HG03378 (cell line): ENCODE measurements around the gene KLF15.

Experiments used
- ATAC-seq: cut with Tn5 transposase; IDR thresholded peaks from one replicate; pipeline ENCODE4 v1.9.1; 2021; ENCODE audit warnings: mild to moderate bottlenecking, moderate library complexity; ENCODE audit not compliant: unreplicated experiment

The KLF15 gene

GRCh38 chr3:126326629-126327028 lies 30.6 kb downstream of the KLF15 start:
- no peak for ATAC-seq

GRCh38 chr3:126322181-126322967 lies 34.8 kb downstream of the KLF15 start:
- no peak for ATAC-seq

DNA sequence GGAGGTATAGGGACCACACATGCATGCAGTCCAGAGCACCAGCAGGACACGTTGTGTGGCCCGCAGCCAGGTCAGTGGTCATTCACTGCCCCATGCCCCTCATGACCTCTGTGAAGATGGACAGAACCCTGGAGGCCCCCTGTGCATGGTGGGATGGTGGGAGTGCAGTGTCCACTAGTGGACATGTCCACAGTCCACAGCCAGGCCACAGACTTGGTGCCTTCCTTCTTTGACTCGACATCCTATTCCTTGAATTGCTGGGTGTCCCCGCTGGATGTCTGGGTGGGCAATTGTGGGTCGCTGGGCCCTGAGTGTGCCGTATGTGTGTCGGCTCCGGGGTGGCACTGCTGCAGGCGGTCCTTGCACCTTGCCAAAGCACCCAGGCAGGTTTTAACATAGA lies 35.7 kb downstream of the KLF15 start:
- ATAC-seq, result no peak

- no peak for ATAC-seq
Observed at GRCh38 chr3:126320517-126321293, 36.5 kb downstream of the KLF15 start.

- no peak for ATAC-seq
Observed at GRCh38 chr3:126319701-126320295, 37.4 kb downstream of the KLF15 start.

GRCh38 chr3:126317029-126317996 lies 39.9 kb downstream of the KLF15 start:
- no peak for ATAC-seq

- ATAC-seq, result no peak
Observed at GRCh38 chr3:126316501-126316939, 40.7 kb downstream of the KLF15 start.

DNA sequence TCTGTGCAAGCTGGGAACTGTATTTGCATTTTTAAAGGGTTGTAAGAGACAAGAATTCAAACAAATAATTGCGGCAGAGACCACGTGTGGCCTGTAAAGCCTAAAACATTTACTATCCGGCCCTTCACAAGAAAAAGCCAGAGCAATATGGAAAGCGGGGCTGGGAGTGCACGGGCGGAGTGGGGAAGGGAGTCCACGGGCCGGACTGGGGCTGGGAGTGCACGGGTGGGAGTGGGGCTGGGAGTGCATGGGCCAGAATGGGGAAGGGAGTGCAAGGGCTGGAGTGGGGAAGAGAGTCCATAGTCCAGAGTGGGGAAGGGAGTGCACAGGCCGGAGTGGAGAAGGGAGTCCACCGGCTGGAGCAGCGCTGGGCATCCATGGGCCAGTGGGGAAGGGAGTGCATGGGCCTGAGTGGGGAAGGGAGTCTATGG lies 41.2 kb downstream of the KLF15 start:
- ATAC-seq, result no peak

DNA sequence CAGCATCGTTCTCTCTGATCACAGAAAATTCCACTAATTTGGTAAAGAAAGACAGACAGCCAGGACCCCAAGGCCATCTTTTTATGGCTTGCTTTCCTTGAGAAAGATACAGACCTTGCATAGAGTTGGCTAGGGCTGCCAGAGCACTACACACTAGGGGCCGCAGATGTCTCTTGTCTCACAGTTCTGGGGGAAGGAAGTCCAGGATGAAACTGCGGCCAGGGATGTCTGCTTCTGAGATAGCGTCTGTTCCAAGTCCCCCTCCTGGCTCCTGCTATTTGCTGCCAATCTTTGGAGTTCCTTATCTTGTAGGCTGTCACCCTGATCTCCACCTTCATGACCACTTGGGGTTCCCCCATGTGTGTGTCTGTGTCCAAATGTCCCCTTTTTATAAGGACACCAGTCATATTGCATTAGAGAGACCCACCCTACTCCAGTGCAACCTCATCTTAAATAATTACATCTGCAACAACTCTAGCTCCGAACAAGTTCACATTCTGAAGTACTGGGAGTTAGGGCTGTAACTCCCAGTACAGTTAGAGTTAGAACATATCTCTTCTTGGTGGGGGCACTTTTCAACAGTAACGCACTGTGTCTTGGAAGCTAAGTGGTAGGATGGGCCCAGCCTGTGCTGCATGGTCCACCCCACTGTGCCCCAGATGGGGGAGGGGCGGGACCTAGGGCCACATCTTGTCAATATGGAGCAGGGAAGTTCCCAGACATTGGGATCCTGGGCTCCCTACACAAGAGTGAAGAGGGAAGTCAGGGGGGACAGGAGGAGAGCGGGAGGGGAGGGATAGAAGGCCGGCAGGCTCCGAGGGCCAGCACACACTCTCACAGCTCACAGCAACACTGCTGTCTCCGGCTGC lies 42.2 kb downstream of the KLF15 start:
- ATAC-seq, result no peak

DNA sequence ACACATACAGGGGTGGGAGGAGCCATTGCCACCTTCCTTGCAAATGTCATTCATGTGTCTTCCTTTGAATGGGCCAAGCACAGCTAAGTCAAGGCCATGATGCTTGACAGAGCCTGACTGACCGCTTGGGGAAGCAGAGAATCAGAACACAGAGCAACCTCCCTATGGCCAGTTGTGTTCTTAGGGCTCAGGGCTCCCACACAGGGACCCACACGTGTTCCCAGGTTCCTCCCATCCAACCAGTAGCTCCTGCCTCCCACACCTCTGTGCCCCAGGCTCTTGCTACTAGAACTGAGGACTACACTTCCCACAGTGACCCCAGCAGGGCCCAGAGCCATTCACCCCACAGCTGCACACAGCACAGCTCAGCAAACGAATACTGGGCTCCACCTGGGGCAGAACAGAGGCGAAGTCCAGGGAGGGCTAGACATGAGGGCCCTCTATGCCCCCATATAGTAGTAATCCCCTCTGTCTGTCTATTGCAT lies 42.9 kb downstream of the KLF15 start:
- no peak for ATAC-seq

GRCh38 chr3:126313580-126314304 lies 43.5 kb downstream of the KLF15 start:
- ATAC-seq, result no peak

DNA sequence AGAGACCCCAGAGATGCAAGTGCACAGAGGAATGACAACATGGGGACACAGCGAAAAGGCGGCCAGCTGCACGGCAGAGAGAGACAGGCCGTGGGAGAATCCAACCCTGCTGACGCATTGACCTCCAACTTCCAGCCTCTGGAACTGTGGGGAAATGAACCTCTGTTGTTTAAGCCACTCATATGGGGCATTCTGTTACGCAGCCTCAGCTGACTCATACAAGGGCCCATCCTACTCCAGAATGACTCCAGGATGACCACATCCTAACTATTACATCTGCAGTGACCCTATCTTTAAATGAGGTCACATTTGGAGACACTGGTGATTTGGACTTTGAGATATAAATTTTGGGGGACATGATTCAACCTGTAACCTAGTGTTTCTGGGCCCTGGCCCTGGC lies 44.0 kb downstream of the KLF15 start:
- no peak for ATAC-seq

GRCh38 chr3:126312341-126312740 lies 44.9 kb downstream of the KLF15 start:
- ATAC-seq, result no peak

DNA sequence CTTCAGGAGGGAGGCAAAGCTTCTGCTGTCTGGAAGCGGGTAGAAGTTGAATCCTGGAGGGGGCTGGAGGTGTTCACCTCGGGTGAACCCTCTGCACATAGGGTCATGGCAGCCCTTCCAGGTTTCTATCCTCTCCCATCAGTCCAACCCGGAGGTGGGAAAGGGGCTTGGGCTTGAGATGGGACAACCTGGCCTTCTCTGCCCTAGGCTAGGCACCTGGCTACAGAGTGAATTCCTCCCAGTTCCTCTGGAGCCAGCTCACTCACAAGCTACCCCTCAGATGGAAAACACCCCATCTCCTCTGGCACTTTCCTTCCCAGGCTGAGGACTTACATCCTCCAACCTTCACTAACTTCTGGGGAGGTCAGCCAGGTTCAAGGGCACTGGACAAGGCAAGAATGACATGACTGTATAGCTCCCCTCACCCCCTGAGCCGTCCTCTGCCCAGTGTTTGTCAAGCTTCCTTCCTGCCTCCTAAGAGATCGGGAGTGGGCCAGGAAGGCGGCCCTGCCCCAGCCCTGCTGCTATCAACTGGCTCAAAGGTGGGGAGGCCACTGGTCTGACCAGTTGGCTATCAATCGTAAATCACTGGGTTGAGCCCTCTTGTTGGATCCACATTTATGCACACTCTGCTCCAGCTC lies 45.8 kb downstream of the KLF15 start:
- no peak for ATAC-seq

DNA sequence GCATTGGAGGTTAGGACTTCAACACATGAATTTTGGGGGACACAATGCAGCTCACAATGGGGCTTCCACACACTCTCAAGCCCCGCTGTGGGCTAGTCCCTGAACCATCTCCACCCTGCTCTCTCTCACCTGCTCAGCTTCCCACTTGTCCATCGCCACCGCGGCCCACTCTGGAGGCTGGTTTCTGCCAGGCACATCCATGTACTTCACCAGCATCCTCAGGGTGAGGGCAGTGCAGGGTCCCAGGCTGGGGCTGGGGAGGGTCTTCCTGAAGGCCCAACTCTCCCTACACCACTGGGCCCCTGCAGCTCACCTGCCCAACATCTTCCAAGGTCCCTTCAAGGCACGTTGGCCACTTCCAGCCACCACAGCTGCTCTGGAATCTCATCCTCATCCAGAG lies 46.4 kb downstream of the KLF15 start:
- ATAC-seq, result no peak

DNA sequence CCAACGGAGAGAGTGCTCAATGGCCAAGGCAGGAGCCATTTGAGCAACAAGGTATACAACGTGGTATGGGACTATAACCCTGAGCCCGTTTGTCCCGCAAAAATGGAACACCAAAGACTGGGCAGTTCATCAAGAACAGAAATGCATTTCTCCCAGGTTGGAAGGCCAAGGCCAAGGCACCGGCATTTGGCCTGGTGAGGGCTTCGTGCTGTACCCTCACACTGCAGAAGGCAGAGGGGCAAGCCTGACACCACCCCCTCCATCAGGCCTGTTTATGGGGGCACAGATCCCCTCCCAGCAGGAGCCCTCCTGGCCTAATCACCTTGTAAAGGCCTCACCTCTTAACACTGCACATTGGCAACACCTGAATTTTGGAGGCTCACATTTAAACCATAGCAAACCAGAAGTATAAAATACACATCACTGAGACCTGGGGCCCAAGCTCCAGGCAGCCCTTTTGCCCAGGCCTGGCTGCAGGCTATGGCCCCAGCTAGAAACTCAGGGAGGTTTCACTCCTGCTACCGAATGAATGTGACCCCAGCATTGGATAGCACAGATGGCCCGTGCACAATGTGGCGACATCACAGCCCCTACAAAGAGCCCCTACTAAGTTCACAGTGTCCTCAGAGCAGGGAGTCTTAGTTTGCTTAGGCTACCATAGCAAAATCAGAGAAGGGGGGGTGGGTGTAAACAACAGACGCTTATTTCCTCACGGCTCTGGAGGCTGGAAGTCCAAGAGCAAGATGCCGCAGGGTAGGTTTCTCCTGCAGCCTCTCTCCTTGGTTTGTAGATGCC lies 47.1 kb downstream of the KLF15 start:
- ATAC-seq, result no peak

DNA sequence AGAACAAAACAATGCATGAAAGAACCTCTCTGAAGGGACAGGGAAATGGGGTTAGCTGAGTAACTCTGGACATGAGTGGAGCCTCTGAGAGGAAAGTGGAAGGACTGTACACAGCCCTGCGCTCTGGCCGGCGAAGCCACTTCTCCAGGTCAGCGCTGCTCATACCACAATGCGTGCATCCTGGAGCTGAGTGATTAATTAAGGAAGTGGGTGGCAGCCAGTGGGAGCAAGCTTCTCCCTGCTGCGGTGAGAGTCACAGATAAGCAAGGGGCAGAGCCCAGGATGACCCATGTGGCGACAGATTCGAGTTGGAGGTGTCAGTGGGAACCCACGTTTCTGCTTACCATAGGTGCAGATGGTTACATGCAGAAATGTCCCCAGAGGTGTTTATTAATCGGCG lies 48.0 kb downstream of the KLF15 start:
- ATAC-seq, result no peak
